ENCODE results near the gene STAT4.

The STAT4 gene

GRCh38 chr2:191165176-191165643 is 14.4 kb upstream of the STAT4 start:
- TF ChIP-seq, protein P1, sequence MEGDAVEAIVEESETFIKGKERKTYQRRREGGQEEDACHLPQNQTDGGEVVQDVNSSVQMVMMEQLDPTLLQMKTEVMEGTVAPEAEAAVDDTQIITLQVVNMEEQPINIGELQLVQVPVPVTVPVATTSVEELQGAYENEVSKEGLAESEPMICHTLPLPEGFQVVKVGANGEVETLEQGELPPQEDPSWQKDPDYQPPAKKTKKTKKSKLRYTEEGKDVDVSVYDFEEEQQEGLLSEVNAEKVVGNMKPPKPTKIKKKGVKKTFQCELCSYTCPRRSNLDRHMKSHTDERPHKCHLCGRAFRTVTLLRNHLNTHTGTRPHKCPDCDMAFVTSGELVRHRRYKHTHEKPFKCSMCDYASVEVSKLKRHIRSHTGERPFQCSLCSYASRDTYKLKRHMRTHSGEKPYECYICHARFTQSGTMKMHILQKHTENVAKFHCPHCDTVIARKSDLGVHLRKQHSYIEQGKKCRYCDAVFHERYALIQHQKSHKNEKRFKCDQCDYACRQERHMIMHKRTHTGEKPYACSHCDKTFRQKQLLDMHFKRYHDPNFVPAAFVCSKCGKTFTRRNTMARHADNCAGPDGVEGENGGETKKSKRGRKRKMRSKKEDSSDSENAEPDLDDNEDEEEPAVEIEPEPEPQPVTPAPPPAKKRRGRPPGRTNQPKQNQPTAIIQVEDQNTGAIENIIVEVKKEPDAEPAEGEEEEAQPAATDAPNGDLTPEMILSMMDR (IDR thresholded peaks at IDR 0.05; ENCODE audit: control insufficient read depth, insufficient read depth, low read depth, low read length, missing control alignments), result peak; percentile 76
- H3K4me3 ChIP-seq (ENCODE audit: control insufficient read depth, low read depth, low read length), result no peak overlapping the region
- DNase-seq (ENCODE audit: low read depth), result no peak

DNA sequence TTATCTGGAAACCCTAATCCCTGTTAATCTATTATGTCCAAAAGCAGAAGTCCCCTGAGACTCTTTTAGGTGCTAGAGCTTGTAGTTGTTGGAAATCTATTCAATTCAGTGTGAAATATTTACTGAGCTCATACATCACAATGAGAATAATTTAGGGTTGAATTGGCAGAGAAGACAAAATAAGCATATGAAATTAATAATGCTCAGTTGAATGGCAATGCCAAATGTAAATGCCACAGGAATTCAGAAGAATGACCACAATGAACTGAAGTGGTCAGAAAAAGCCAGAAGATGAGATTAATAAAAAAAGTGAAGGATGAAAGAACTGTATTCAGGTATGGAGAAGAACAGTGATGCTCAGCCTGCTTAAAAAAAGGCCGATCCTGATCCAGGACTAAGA is 8.0 kb upstream of the STAT4 start:
- H3K4me3 ChIP-seq (ENCODE audit: control insufficient read depth, low read depth, low read length), result no peak overlapping the region
- TF ChIP-seq, protein P1 (IDR thresholded peaks at IDR 0.05; ENCODE audit: control insufficient read depth, insufficient read depth, low read depth, low read length, missing control alignments), result no peak

DNA sequence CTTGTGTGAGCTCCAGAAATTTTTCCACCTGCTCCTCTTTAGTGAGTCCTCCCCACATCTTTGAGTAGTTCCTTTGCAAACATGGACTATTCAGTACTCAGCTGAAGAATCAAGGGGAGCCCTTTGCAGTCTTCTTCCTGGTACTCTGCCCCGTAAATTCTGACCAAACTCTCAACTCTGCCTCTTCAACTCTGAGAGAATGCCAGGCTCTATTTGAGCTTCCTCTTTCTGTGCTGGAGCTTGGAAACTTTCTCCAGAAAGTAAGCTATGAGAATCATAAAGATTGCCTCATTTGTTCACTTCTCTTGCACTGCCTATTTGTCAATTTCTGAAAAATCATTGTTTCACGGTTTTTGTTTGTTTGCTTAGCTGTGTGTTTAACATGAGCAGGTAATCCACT is 7.4 kb upstream of the STAT4 start:
- DNase-seq (ENCODE audit: low read depth), result no peak
- no peak overlapping the region for H3K4me3 ChIP-seq (ENCODE audit: control insufficient read depth, low read depth, low read length)
- TF ChIP-seq, protein P1 (IDR thresholded peaks at IDR 0.05; ENCODE audit: control insufficient read depth, insufficient read depth, low read depth, low read length, missing control alignments), result no peak

More for the DNA sequence above, 8.0 kb upstream of the STAT4 start:
- DNase-seq (ENCODE audit: low read depth), result no peak

- DNase-seq (ENCODE audit: low read depth), result peak; percentile 48
- TF ChIP-seq, protein P1 (IDR thresholded peaks at IDR 0.05; ENCODE audit: control insufficient read depth, insufficient read depth, low read depth, low read length, missing control alignments), result peak; percentile 76
- no peak overlapping the region for H3K4me3 ChIP-seq (ENCODE audit: control insufficient read depth, low read depth, low read length)
These were observed 4.8 kb upstream of the STAT4 start for GRCh38 chr2:191155608-191156071.

GRCh38 chr2:191153716-191154115 is 2.9 kb upstream of the STAT4 start:
- DNase-seq (ENCODE audit: low read depth), result no peak
- no peak overlapping the region for H3K4me3 ChIP-seq (ENCODE audit: control insufficient read depth, low read depth, low read length)
- TF ChIP-seq, protein P1 (IDR thresholded peaks at IDR 0.05; ENCODE audit: control insufficient read depth, insufficient read depth, low read depth, low read length, missing control alignments), result no peak

- TF ChIP-seq, protein P1 (IDR thresholded peaks at IDR 0.05; ENCODE audit: control insufficient read depth, insufficient read depth, low read depth, low read length, missing control alignments), result no peak
- H3K4me3 ChIP-seq (ENCODE audit: control insufficient read depth, low read depth, low read length), result no peak overlapping the region
- DNase-seq (ENCODE audit: low read depth), result no peak
These were observed 1.9 kb upstream of the STAT4 start for GRCh38 chr2:191152482-191153240.

Measured in AG09309 (cell line).